Neural cell (in vitro differentiated cells): ENCODE data around the gene CCDC149. TPM values are rescaled to one million over a fixed set of nuclear protein-coding genes. Genes with fewer than 3 reads are reported as not detected.

Experiments used
- H2AFZ ChIP-seq: fragments of 200-600, 300-800 bp; sonication (generic), shearing (Covaris generic); 2 replicates; pipeline ENCODE4 v1.6.0; 2014; ENCODE audit warnings: low read depth, mild to moderate bottlenecking, antibody characterized with exemption, low read length, moderate library complexity
- H3F3A ChIP-seq: fragments of 200-600 bp; shearing (Covaris generic); 2 replicates; pipeline ENCODE4 v1.6.1; 2016; ENCODE audit warnings: mild to moderate bottlenecking, moderate library complexity, mixed read lengths, antibody characterized with exemption, low read length; ENCODE audit not compliant: insufficient read depth, poor library complexity, severe bottlenecking
- H3K27ac ChIP-seq: fragments of 200-600, 300-800 bp; sonication (generic), shearing (Covaris generic); 2 replicates; pipeline ENCODE4 v1.5.1; 2014; ENCODE audit warnings: mild to moderate bottlenecking, low read length, moderate library complexity
- H3K27me3 ChIP-seq: fragments of 300-800, 200-600 bp; sonication (generic), shearing (Covaris generic); 2 replicates; pipeline ENCODE4 v1.6.0; 2014; ENCODE audit warnings: mild to moderate bottlenecking, low read depth, low read length, moderate library complexity; ENCODE audit not compliant: insufficient read depth
- H3K36me3 ChIP-seq: fragments of 300-800, 200-600 bp; sonication (generic), shearing (Covaris generic); 2 replicates; pipeline ENCODE4 v1.5.1; 2014; ENCODE audit warnings: mild to moderate bottlenecking, antibody characterized with exemption, low read length, moderate library complexity; ENCODE audit not compliant: insufficient read depth
- H3K4me2 ChIP-seq: fragments of 300-800, 200-600 bp; sonication (generic), shearing (Covaris generic); 2 replicates; pipeline ENCODE4 v1.6.0; 2014; ENCODE audit warnings: mild to moderate bottlenecking, low read length
- H3K4me3 ChIP-seq: fragments of 300-800, 200-600 bp; sonication (generic), shearing (Covaris generic); 2 replicates; pipeline ENCODE4 v1.5.1; 2014; ENCODE audit warnings: mild to moderate bottlenecking, low read length, moderate library complexity
- H3K79me2 ChIP-seq: fragments of 200-600 bp; shearing (Covaris generic); replicated peaks from 2 replicates; pipeline ENCODE4 v1.6.0; 2014; ENCODE audit warnings: mild to moderate bottlenecking, low read length, moderate library complexity; ENCODE audit not compliant: insufficient read depth
- H3K9ac ChIP-seq: fragments of 300-800, 200-600 bp; sonication (generic), shearing (Covaris generic); 2 replicates; pipeline ENCODE4 v1.6.1; 2016; ENCODE audit warnings: mild to moderate bottlenecking, low read length, mixed read lengths
- H3K9me2 ChIP-seq: fragments of 200-600 bp; shearing (Covaris generic); 2 replicates; pipeline ENCODE4 v1.6.1; 2016; ENCODE audit warnings: mild to moderate bottlenecking, low read length, mixed read lengths; ENCODE audit not compliant: insufficient read depth
- H3K9me3 ChIP-seq: fragments of 200-600, 300-800 bp; sonication (generic), shearing (Covaris generic); 2 replicates; pipeline ENCODE4 v1.6.1; 2016; ENCODE audit warnings: mild to moderate bottlenecking, mixed run types, low read length, moderate library complexity, mixed read lengths
- H4K20me1 ChIP-seq: fragments of 200-600 bp; shearing (Covaris generic); 2 replicates; pipeline ENCODE4 v1.6.1; 2016; ENCODE audit warnings: mild to moderate bottlenecking, mixed run types; ENCODE audit not compliant: insufficient read depth
- CTCF ChIP-seq: fragments of 450-650 bp; IDR thresholded peaks from 2 replicates; pipeline ENCODE4 v1.5.1; 2014; ENCODE audit warnings: antibody characterized with exemption, mild to moderate bottlenecking, moderate library complexity; ENCODE audit not compliant: poor library complexity, severe bottlenecking
- EP300 ChIP-seq: fragments of 450-650 bp; conservative IDR thresholded peaks from 2 replicates; pipeline ENCODE4 v1.6.1; 2014; ENCODE audit warnings: antibody characterized with exemption, mild to moderate bottlenecking, moderate library complexity; ENCODE audit not compliant: poor library complexity, severe bottlenecking
- EZH2 ChIP-seq: fragments of 200-600, 300-800 bp; shearing (Covaris generic), sonication (generic); IDR thresholded peaks from 2 replicates; pipeline ENCODE4 v1.6.1; 2014; ENCODE audit warnings: antibody characterized with exemption, low read length, borderline replicate concordance, mild to moderate bottlenecking; ENCODE audit not compliant: insufficient read depth, poor library complexity, severe bottlenecking
- MXI1 ChIP-seq: fragments of 450-650 bp; conservative IDR thresholded peaks from 2 replicates; pipeline ENCODE4 v1.6.1; 2014; ENCODE audit warnings: antibody characterized with exemption, mild to moderate bottlenecking; ENCODE audit not compliant: poor library complexity, severe bottlenecking
- POLR2AphosphoS5 ChIP-seq: IDR thresholded peaks from 2 replicates; pipeline ENCODE4 v1.6.1; 2012
- RAD21 ChIP-seq: fragments of 450-650 bp; conservative IDR thresholded peaks from 2 replicates; pipeline ENCODE4 v1.6.1; 2014; ENCODE audit warnings: antibody characterized with exemption, mild to moderate bottlenecking, moderate library complexity
- REST ChIP-seq: IDR thresholded peaks from 2 replicates; pipeline ENCODE4 v1.6.1; 2012; ENCODE audit warnings: borderline replicate concordance
- SMC3 ChIP-seq: fragments of 450-650 bp; conservative IDR thresholded peaks from 2 replicates; pipeline ENCODE4 v1.6.1; 2014; ENCODE audit warnings: antibody characterized with exemption, mild to moderate bottlenecking, moderate library complexity; ENCODE audit not compliant: poor library complexity
- TAF1 ChIP-seq: IDR thresholded peaks from 2 replicates; pipeline ENCODE4 v1.6.1; 2012; ENCODE audit warnings: low read depth
- polyA plus RNA-seq: library from polyadenylated mRNA; depleted of rRNA; stranded (reverse); fragments of >200 nt; gene quantifications from 2 replicates; pipeline ENCODE4 v1.2.3, GENCODE V29; 2014

Gene CCDC149
- polyA plus RNA-seq, 1 donor from 2014 or later: 6.6 TPM

GRCh38 chr4:24816797-24817196, 96.0 kb downstream of the CCDC149 start:
- TF ChIP-seq RAD21: no peak
- peak; percentile 13 for TF ChIP-seq POLR2AphosphoS5
- Histone ChIP-seq H3K36me3 (no peaks in the 10 kb centered on the region), H3K9me2 (no peaks in the 10 kb centered on the region), H4K20me1 (no peaks in the 10 kb centered on the region), H3K9ac (no peak overlapping the region), H3K27me3 (no peaks in the 10 kb centered on the region), H2AFZ (peak overlapping the region; percentile 33), H3K9me3 (no peaks in the 10 kb centered on the region), H3K4me3 (no peak overlapping the region), H3K79me2 (no peaks in the 10 kb centered on the region), H3K4me2 (no peak overlapping the region), H3F3A (no peaks in the 10 kb centered on the region), H3K27ac (peak overlapping the region; percentile 28)

GRCh38 chr4:24813732-24814131, 99.1 kb downstream of the CCDC149 start:
- Histone ChIP-seq H3K4me2 (no peak overlapping the region), H4K20me1 (no peaks in the 10 kb centered on the region), H3K79me2 (no peaks in the 10 kb centered on the region), H3K27me3 (no peaks in the 10 kb centered on the region), H3K4me3 (no peak overlapping the region), H2AFZ (no peak overlapping the region), H3K27ac (no peak overlapping the region), H3K36me3 (no peaks in the 10 kb centered on the region), H3F3A (no peaks in the 10 kb centered on the region), H3K9ac (no peak overlapping the region), H3K9me2 (no peaks in the 10 kb centered on the region), H3K9me3 (no peaks in the 10 kb centered on the region)
- TF ChIP-seq MXI1 (no peak), CTCF (no peak), EZH2 (no peak), EP300 (no peak), TAF1 (no peak), SMC3 (no peak), REST (no peak), POLR2AphosphoS5 (no peak), RAD21 (no peak)
